Astrocyte of the cerebellum (primary cell): ENCODE data around the gene CACNA2D1.

ENCODE experiments used
- DNase-seq: peaks from one replicate; pipeline ENCODE4 v3.0.0-alpha.2; 2011; ENCODE audit warnings: low read depth
- H3K4me3 ChIP-seq: 2 replicates; pipeline ENCODE4 v1.5.1; 2011; ENCODE audit warnings: mild to moderate bottlenecking, low read depth, low read length, moderate library complexity
- CTCF ChIP-seq: IDR thresholded peaks from 2 replicates; pipeline ENCODE4 v1.5.1; 2012; ENCODE audit warnings: low read length, low read depth, moderate library complexity, mild to moderate bottlenecking; ENCODE audit errors: missing control alignments
- in situ Hi-C: cut with HindIII; loops from 2 replicates; pipeline ENCODE4 v1.10.0; 2017; ENCODE audit warnings: low sequenced_read_pairs

The CACNA2D1 gene

GRCh38 chr7:82173400-82174021 is 270.1 kb downstream of the CACNA2D1 start:
- in situ Hi-C loops, result no loop called here
- no peak for TF ChIP-seq CTCF
- H3K4me3 ChIP-seq, result no peak overlapping the region
- DNase-seq, result no peak

GRCh38 chr7:82172881-82173280 is 270.7 kb downstream of the CACNA2D1 start:
- in situ Hi-C loops, result no loop called here
- no peak overlapping the region for H3K4me3 ChIP-seq
- no peak for DNase-seq
- TF ChIP-seq CTCF, result no peak

- DNase-seq, result no peak
- H3K4me3 ChIP-seq, result no peak overlapping the region
- in situ Hi-C loops, result no loop called here
- TF ChIP-seq CTCF, result no peak
Observed at GRCh38 chr7:82172017-82172416, 271.6 kb downstream of the CACNA2D1 start.

GRCh38 chr7:82167558-82168314 is 275.8 kb downstream of the CACNA2D1 start:
- no peak overlapping the region for H3K4me3 ChIP-seq
- in situ Hi-C loops, result no loop called here
- no peak for TF ChIP-seq CTCF
- no peak for DNase-seq

- DNase-seq, result no peak
- in situ Hi-C loops, result no loop called here
- TF ChIP-seq CTCF, result no peak
- H3K4me3 ChIP-seq, result no peak overlapping the region
Observed at GRCh38 chr7:82166260-82167015, 277.1 kb downstream of the CACNA2D1 start.

- TF ChIP-seq CTCF, result peak; percentile 45
- DNase-seq, result peak; percentile 40
- no peak overlapping the region for H3K4me3 ChIP-seq
- in situ Hi-C loops, result no loop called here
Observed at GRCh38 chr7:82164813-82165212, 278.8 kb downstream of the CACNA2D1 start.
